Epithelial cell of esophagus (primary cell): ENCODE data around the gene IL17RE.
"Not testable (repeated sequence)": the region's sequence is repeated elsewhere in the genome, so short reads cannot be mapped to it uniquely, and the experiment has no call there.

Experiments
- DNase-seq: peaks from one replicate; pipeline ENCODE4 v3.0.0; 2010; ENCODE audit warnings: low read depth
- H3K4me3 ChIP-seq: 2 replicates; pipeline ENCODE4 v1.5.1; 2011; ENCODE audit warnings: mild to moderate bottlenecking, low read length, control low read depth
- TF ChIP-seq, protein P1 (sequence below): IDR thresholded peaks from 2 replicates; pipeline ENCODE4 v1.5.1; 2011; ENCODE audit warnings: low read depth, mild to moderate bottlenecking, low read length, control low read depth, inconsistent platforms; ENCODE audit not compliant: insufficient read depth; ENCODE audit errors: missing control alignments

Gene IL17RE

GRCh38 chr3:9875448-9875847, 27.2 kb upstream of the IL17RE start:
- DNase-seq: no peak
- TF ChIP-seq, protein P1, sequence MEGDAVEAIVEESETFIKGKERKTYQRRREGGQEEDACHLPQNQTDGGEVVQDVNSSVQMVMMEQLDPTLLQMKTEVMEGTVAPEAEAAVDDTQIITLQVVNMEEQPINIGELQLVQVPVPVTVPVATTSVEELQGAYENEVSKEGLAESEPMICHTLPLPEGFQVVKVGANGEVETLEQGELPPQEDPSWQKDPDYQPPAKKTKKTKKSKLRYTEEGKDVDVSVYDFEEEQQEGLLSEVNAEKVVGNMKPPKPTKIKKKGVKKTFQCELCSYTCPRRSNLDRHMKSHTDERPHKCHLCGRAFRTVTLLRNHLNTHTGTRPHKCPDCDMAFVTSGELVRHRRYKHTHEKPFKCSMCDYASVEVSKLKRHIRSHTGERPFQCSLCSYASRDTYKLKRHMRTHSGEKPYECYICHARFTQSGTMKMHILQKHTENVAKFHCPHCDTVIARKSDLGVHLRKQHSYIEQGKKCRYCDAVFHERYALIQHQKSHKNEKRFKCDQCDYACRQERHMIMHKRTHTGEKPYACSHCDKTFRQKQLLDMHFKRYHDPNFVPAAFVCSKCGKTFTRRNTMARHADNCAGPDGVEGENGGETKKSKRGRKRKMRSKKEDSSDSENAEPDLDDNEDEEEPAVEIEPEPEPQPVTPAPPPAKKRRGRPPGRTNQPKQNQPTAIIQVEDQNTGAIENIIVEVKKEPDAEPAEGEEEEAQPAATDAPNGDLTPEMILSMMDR: no peak
- H3K4me3 ChIP-seq: no peak overlapping the region

GRCh38 chr3:9876255-9876654, 26.4 kb upstream of the IL17RE start:
- DNase-seq: not testable (repeated sequence)

DNA sequence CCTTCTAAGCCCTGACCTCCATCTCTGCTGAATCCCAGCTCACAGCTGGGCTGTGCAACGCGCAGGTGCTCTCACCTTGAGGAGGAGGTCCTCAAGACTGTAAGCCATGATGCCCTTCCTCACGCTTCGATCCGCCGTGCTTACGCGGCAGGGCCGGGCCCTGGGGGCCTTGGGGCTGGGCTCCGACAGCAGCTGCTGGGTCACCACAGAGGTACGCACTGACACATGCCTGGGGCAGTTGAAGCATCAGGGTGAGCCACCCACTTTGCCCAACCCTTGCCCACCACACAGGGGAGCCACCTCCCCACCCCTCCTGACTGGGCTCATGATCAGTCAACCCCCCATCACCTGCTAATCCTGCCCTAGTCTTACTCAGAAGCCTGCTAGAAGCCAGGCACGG, 25.7 kb upstream of the IL17RE start:
- TF ChIP-seq, protein P1: no peak
- H3K4me3 ChIP-seq: no peak overlapping the region
- DNase-seq: no peak

More at GRCh38 chr3:9876255-9876654, 26.4 kb upstream of the IL17RE start:
- H3K4me3 ChIP-seq: not testable (repeated sequence)

- DNase-seq: no peak
- H3K4me3 ChIP-seq: no peak overlapping the region
- TF ChIP-seq, protein P1: no peak
Observed at GRCh38 chr3:9878700-9879099, 23.9 kb upstream of the IL17RE start.

DNA sequence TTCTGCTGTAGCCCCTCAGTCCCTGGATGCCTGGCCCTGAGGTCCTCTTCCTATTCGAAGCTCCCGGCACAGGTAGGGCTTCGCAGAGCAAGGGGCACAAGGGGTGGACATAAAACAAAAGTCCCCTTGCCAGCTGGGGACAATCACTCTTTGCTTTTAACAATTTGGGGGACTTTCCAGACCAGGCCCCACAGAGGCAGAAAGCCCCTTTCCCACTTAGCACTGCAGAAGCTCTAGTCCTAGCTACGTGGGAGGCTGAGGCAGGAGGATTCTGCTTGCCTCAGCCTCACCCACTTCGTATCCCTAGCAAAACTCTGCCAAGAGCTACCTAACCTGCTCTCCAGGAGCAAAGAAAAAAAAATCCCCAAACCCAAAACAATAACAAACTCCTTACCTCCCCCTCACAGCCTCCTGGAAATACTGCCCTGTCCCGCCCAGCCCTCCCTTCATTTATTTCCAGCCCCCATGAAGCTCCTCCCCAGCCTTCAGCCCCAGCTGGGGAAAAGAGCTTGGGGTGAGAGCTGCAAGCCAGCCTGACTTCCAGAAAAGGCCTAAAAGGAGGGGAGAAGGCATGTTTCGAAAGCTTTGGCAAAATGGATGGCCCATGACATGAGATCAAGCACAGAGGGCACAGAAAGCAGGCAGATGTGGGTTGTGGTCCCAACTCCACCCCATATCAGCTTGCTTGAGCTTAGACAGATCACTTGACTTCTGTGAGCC, 22.7 kb upstream of the IL17RE start, which contains the start of gene CIDEC:
Gene CIDEC, minus strand, starts transcription at position 424 of the 720 bp plus-strand sequence. CDS start 1,767 bp downstream, outside the sequence.
- DNase-seq: no peak
- TF ChIP-seq, protein P1: no peak

DNA sequence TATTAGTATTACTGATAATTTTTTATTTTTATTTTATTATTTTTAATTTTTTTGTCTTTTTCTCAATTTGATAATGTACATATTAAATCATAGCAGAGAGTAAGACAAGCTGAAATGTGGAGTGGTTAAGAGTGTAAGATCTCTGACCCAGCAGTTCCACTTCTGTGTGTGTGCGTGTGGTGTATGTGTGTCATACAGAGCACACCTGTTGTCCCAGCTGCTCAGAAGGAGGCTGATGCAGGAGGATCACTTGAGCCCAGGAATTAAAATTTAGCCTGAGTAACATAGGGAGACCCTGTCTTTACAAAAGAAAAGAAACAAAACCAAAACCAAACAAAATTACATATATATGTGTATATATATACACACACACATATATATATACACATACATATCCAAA, 21.2 kb upstream of the IL17RE start:
- TF ChIP-seq, protein P1: no peak
- DNase-seq: no peak
- no peak overlapping the region for H3K4me3 ChIP-seq

More for the DNA sequence above, 22.7 kb upstream of the IL17RE start, which contains the start of gene CIDEC:
- H3K4me3 ChIP-seq: no peak within 1 kb of the TSS

GRCh38 chr3:9883706-9884554, 18.7 kb upstream of the IL17RE start:
- H3K4me3 ChIP-seq: no peak overlapping the region
- no peak for DNase-seq
- TF ChIP-seq, protein P1: no peak
